ENCODE measurements around the gene MAPKAPK2. TPM values are rescaled to one million over a fixed set of nuclear protein-coding genes. Genes with fewer than 3 reads are reported as not detected.

Gene MAPKAPK2
- total RNA-seq, 4 donors from 2014 or later, result 37.8 to 63.3 (median 42.9) TPM

DNA sequence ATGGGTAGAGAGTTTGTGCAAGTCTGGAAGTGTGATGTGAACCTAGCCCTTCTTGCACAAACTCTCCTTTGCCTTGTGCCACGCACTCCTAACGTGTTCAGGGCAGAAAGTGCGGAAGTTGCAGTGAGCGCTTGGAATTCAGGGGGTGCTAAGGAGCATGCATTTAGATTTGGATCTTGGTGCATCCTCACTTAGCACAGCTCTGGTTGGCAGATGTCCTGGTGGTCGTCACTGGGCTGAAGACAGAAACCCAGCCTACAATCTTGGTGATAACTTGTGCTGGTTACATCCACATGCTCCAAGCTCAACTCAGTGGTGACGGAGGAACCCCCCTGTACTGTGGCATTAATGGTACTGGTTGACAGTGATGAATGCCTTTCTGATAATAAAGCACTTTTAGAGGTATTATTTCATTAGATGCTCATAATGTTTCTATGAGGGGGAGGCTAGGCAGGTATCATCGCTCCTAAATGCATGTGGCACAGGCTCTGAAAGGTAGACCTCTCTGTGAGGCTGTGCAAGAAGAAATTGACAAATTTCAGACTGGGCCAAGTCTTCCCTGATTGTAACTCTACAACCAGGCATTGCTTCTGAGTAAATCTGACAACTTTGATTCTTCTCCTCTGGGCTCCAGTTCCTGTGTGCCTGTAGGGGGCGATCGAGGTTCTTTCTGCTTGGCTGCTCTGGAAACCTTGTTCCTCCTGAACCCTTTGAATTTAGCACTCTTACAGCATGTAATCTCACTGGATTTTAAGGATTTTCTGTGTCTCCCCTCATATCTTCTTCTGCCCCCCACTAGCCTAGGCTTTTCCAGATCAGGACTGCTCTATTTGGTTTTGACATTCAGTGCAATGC lies 40.6 kb downstream of the MAPKAPK2 start:
- TF ChIP-seq, protein P1, sequence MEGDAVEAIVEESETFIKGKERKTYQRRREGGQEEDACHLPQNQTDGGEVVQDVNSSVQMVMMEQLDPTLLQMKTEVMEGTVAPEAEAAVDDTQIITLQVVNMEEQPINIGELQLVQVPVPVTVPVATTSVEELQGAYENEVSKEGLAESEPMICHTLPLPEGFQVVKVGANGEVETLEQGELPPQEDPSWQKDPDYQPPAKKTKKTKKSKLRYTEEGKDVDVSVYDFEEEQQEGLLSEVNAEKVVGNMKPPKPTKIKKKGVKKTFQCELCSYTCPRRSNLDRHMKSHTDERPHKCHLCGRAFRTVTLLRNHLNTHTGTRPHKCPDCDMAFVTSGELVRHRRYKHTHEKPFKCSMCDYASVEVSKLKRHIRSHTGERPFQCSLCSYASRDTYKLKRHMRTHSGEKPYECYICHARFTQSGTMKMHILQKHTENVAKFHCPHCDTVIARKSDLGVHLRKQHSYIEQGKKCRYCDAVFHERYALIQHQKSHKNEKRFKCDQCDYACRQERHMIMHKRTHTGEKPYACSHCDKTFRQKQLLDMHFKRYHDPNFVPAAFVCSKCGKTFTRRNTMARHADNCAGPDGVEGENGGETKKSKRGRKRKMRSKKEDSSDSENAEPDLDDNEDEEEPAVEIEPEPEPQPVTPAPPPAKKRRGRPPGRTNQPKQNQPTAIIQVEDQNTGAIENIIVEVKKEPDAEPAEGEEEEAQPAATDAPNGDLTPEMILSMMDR (IDR thresholded peaks at IDR 0.05; ENCODE audit: low read depth), result no peak

DNA sequence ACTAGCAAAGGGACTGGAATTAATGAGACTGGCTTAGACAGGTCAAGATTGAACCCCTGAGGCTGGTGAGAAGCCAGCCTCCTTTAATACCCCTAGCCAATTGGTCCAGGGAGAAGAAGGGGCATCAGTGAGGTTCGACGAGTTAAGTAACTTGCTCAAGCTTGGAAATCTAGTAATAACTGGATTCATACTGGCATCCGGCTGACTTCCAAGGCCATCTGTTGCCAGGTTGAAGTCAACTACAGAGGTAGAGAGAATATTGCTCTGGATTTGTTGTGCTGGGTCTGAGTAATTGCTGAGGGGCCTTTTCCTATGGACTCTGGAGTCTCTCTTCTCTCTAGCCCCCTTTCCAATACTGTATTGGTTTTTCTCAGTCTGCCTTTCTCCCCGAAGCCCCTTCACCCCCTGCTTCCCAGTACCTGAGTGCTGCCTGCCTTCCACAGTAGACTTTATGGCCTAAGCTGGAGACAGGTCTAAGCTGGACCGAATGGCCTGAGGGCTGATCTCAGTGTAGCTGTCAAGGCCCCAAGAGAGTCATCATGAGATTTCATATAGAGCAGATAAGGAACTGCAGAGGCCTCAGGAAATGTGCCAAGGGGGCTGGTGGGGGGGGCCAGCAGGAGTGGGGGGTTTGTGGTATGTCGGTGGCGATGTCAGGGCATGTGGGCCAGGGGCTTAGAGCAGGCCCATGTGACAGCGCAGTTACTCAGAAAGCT lies 43.4 kb downstream of the MAPKAPK2 start:
- TF ChIP-seq, protein P1 (IDR thresholded peaks at IDR 0.05; ENCODE audit: low read depth), result no peak

DNA sequence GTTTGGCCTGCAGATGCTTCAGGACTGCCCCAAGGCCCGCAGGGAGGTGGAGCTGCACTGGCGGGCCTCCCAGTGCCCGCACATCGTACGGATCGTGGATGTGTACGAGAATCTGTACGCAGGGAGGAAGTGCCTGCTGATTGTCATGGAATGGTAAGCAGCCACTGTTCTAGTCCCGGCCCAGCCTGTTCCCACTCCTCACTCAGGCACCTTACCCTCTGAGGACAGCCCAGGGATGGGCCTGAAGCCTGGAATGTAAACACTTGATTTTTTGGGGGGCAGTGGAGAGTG lies 43.9 kb downstream of the MAPKAPK2 start:
- TF ChIP-seq, protein P1 (IDR thresholded peaks at IDR 0.05; ENCODE audit: low read depth), result no peak

DNA sequence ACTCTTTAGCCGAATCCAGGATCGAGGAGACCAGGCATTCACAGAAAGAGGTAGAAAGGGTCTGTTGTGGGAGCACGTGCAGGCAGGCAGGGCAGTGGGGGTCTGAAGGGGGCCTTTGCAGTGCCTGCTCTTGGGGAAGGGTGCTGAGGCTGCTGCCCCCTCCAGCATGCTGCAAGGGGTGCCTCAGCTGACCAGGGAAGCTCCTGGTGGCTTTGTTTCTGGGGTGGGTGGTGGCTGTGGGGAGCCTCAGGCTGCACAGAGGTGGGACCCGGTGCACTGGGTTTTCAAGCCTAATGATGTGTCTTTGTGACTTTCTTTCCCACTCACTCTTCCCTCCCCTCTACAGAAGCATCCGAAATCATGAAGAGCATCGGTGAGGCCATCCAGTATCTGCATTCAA lies 44.3 kb downstream of the MAPKAPK2 start:
- TF ChIP-seq, protein P1 (IDR thresholded peaks at IDR 0.05; ENCODE audit: low read depth), result no peak

DNA sequence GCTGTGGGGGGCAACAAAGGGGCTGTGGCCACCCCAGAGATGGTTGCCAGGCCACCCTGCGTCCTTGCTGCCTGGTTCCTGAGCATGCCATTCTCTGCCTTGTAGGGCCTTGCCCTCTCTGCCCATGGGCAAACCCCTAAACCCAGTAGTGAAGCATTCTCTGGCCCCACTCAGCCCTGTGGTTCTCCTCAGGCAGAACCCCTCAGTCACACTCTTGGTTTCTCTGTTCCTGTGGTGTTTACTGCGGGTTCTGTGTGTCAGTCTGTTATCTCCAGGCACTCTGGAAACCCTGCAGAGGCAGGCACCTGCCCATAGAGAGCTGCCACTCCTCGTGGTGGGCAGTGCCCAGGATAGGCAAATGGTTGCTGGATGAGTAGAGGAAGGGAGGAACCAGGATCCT lies 44.8 kb downstream of the MAPKAPK2 start:
- TF ChIP-seq, protein P1 (IDR thresholded peaks at IDR 0.05; ENCODE audit: low read depth), result no peak

DNA sequence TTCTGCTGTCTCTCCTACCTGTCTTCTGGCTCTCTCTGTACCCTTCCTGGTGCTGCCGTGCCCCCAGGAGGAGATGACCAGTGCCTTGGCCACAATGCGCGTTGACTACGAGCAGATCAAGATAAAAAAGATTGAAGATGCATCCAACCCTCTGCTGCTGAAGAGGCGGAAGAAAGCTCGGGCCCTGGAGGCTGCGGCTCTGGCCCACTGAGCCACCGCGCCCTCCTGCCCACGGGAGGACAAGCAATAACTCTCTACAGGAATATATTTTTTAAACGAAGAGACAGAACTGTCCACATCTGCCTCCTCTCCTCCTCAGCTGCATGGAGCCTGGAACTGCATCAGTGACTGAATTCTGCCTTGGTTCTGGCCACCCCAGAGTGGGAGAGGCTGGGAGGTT lies 47.8 kb downstream of the MAPKAPK2 start:
- TF ChIP-seq, protein P1 (IDR thresholded peaks at IDR 0.05; ENCODE audit: low read depth), result no peak

DNA sequence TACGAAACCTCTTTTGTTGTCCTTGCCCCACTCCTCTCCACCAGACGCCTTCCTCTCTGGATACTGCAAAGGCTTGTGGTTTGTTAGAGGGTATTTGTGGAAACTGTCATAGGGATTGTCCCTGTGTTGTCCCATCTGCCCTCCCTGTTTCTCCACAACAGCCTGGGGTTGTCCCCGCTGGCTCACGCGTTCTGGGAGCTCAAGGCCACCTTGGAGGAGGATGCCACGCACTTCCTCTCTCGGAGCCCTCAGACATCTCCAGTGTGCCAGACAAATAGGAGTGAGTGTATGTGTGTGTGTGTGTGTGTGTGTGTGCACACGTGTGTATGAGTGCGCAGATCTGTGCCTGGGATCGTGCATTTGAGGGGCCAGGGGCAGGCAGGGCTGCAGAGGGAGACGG lies 48.3 kb downstream of the MAPKAPK2 start:
- TF ChIP-seq, protein P1 (IDR thresholded peaks at IDR 0.05; ENCODE audit: low read depth), result no peak
